Activated B cell treated with CpG ODN at 0.5 μM for 24 hours (primary cell): Measurements from ENCODE around the gene ARHGAP6. TPM values are rescaled to one million over a fixed set of nuclear protein-coding genes. Genes with fewer than 3 reads are reported as not detected.

Source experiments
- ATAC-seq: fragments of 200-7000 bp; cut with Tn5 transposase; one replicate; pipeline ENCODE4 v1.10.0; 2021; ENCODE audit warnings: low read depth, mild to moderate bottlenecking, moderate library complexity
- CTCF ChIA-PET: fragments of 350-600 bp; sonication (Branson Sonifier 250); formaldehyde crosslinking; loops from one replicate; lab custom pipeline; 2021; ENCODE audit warnings: antibody characterized with exemption; lab: Charles Lee
- POLR2A ChIA-PET: fragments of 350-600 bp; sonication (Branson Sonifier 250); formaldehyde crosslinking; loops from one replicate; lab custom pipeline; 2021; ENCODE audit warnings: antibody characterized with exemption; lab: Charles Lee
- DNase-seq: peaks from one replicate; pipeline ENCODE4 v3.0.0; 2022
- H3K27ac Mint-ChIP-seq: one replicate; pipeline ENCODE4 v1.8.0; 2020; ENCODE audit warnings: mixed read lengths
- H3K27me3 Mint-ChIP-seq: one replicate; pipeline ENCODE4 v1.8.0; 2021; ENCODE audit warnings: mixed read lengths
- H3K36me3 Mint-ChIP-seq: one replicate; pipeline ENCODE4 v1.8.0; 2021; ENCODE audit warnings: low read depth, mixed read lengths
- H3K4me1 Mint-ChIP-seq: one replicate; pipeline ENCODE4 v1.8.0; 2021; ENCODE audit warnings: mixed read lengths
- H3K4me3 Mint-ChIP-seq: one replicate; pipeline ENCODE4 v1.8.0; 2020; ENCODE audit warnings: mild to moderate bottlenecking, mixed read lengths
- H3K9me3 Mint-ChIP-seq: one replicate; pipeline ENCODE4 v1.8.0; 2020; ENCODE audit warnings: mixed read lengths
- CTCF ChIP-seq: fragments of 200-600 bp; IDR thresholded peaks from one replicate; pipeline ENCODE4 v1.8.0; 2022; ENCODE audit warnings: antibody characterized with exemption, mild to moderate bottlenecking
- intact Hi-C: fragments of 100-400 bp; cut with micrococcal nuclease; formaldehyde crosslinking; loops from one replicate; pipeline ENCODE4 v1.15.1; 2024
- total RNA-seq: library from RNA; stranded (reverse); gene quantifications from 2 replicates; pipeline ENCODE4 v1.2.3, GENCODE V29; 2022

The ARHGAP6 gene
- total RNA-seq, 1 donor from 2014 or later = 0.42 TPM

DNA sequence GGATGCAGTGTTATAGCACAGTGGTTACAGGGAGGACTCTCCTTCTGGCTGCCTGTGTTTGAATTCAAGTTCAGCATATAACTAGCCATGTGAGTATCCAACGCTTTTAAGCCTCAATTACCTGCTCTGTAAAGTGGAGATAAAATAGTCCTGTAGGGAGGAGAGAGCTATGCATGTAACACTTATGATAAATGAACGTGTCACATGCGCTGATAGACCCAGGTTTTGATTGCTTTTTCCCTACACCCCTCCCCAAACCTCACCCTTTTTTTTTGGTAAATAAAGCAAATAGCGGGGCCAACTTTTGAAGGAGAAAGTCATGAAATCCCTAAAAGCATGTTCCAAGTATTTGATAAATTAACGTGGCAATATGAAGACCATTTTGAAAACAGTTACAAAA lies 392.9 kb downstream of the ARHGAP6 start:
- ChIA-PET POLR2A (no interaction called here), CTCF (no interaction called here)
- TF ChIP-seq CTCF = no peak
- Mint-ChIP-seq H3K9me3 (no peaks in the 10 kb centered on the region), H3K27ac (no peak overlapping the region), H3K4me3 (no peak overlapping the region), H3K27me3 (peaks cover 8% of the 10 kb centered on the region), H3K4me1 (no peaks in the 10 kb centered on the region), H3K36me3 (no peaks in the 10 kb centered on the region)
- no peak for ATAC-seq
- intact Hi-C loops = no loop called here
- no peak for DNase-seq

GRCh38 chrX:11272290-11272689 lies 393.4 kb downstream of the ARHGAP6 start:
- H3K4me1 Mint-ChIP-seq = no peaks in the 10 kb centered on the region
- ATAC-seq = no peak
- no peak for TF ChIP-seq CTCF
- ChIA-PET POLR2A (no interaction called here), CTCF (no interaction called here)
- H3K9me3 Mint-ChIP-seq = no peaks in the 10 kb centered on the region
- DNase-seq = no peak
- intact Hi-C loops = no loop called here
- H3K27me3 Mint-ChIP-seq = peaks cover 8% of the 10 kb centered on the region
- no peaks in the 10 kb centered on the region for H3K36me3 Mint-ChIP-seq
- no peak overlapping the region for H3K4me3 Mint-ChIP-seq
- no peak overlapping the region for H3K27ac Mint-ChIP-seq

DNA sequence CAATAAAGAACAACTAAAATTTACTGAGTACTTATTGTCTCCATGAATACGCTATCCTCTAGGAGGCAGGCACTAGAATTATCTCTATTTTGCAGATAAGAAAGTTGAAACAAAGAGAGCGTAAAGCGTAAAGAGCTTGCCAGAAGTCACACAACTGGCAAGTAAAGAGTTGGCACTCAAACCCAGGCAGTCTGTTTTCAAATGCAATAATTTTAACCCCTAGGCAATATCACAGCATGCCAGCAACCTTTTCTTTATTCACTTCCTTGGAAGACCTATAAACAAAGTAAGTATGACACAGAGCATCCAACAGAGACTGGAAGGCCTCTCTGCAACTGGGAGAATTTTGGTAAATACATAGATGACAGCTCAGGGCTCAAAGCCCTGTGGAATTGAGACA lies 395.7 kb downstream of the ARHGAP6 start:
- no peak for TF ChIP-seq CTCF
- ChIA-PET CTCF (no interaction called here), POLR2A (no interaction called here)
- no peak for DNase-seq
- intact Hi-C loops = no loop called here
- Mint-ChIP-seq H3K27me3 (peaks cover 3% of the 10 kb centered on the region), H3K27ac (no peak overlapping the region), H3K36me3 (no peaks in the 10 kb centered on the region), H3K9me3 (no peaks in the 10 kb centered on the region), H3K4me1 (no peaks in the 10 kb centered on the region), H3K4me3 (no peak overlapping the region)
- no peak for ATAC-seq

DNA sequence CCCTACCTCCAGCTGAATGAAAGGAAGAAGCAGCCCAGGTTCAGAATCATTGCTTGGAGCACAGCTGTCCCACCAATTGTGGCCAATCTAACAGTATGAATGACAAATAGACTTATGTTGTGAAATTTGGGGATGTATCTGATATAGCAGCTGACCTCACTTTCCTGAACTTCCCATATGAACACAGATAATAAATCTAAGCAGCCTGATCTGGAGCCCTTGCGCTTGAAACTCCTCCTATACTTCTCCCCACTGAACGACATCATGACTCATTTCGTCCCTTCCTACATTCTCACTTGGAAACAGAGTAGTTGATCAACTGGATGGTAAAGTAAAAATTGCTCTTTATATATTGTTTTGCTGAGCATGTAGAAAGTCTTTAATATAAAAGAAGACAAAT lies 396.7 kb downstream of the ARHGAP6 start:
- no peak for ATAC-seq
- no peaks in the 10 kb centered on the region for H3K4me1 Mint-ChIP-seq
- no peak for TF ChIP-seq CTCF
- intact Hi-C loops = no loop called here
- no peak overlapping the region for H3K4me3 Mint-ChIP-seq
- CTCF ChIA-PET = no interaction called here
- no peak for DNase-seq
- no peaks in the 10 kb centered on the region for H3K9me3 Mint-ChIP-seq
- POLR2A ChIA-PET = no interaction called here
- no peaks in the 10 kb centered on the region for H3K36me3 Mint-ChIP-seq
- H3K27me3 Mint-ChIP-seq = peaks cover 3% of the 10 kb centered on the region
- H3K27ac Mint-ChIP-seq = no peak overlapping the region

- Mint-ChIP-seq H3K4me1 (no peaks in the 10 kb centered on the region), H3K27ac (no peak overlapping the region), H3K36me3 (no peaks in the 10 kb centered on the region), H3K9me3 (no peaks in the 10 kb centered on the region), H3K4me3 (no peak overlapping the region), H3K27me3 (peaks cover 2% of the 10 kb centered on the region)
- ChIA-PET CTCF (no interaction called here), POLR2A (no interaction called here)
- DNase-seq (no peak), ATAC-seq (no peak)
- intact Hi-C loops = no loop called here
- no peak for TF ChIP-seq CTCF
Observed at GRCh38 chrX:11267425-11267824, 398.3 kb downstream of the ARHGAP6 start.
